ENCODE measurements around the gene PCGF3.
"Not testable (repeated sequence)": the region's sequence is repeated elsewhere in the genome, so short reads cannot be mapped to it uniquely, and the experiment has no call there.

PCGF3 gene

DNA sequence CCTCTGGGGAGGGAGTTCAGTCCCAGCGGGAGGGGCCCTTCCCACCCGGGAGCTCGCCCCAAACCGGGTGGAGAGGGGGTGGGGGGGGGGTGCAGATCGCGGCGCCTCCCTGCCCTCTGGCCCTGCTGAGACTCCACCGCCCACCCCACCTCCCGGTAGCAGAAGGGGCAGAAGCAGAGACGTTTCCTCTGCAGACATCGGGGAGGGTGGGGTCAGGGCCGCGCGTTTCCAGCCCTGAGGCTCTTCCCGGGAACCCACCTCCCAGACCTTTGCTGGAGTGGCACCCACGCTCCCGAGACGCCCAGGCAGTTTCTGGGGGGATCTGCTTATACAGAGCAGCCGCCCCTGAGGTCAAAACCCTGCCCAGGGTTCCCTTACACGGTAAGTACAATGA is 90.1 kb downstream of the PCGF3 start:
- DNase-seq (ENCODE audit: low read depth in 2 of 2): no peak

DNA sequence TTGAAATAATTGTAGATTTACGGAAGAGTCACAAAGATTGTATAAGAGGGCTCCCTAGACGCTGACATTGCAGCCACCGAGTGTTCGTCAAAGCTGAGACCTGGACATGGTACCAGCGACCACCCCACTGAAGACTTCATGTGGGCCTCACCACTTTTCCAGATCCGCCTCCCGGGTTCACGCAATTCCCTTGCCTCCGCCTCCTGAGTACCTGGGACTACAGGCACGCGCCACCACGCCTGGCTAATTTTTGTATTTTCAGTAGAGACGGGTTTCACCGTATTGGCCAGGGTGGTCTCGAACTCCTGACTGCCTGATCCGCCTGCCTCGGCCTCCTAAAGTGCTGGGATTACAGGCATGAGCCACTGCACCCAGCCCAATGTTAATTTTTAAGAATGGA is 90.6 kb downstream of the PCGF3 start:
- no peak for DNase-seq (ENCODE audit: low read depth in 2 of 2)

- no peak for DNase-seq (ENCODE audit: low read depth in 2 of 2)
These were observed 91.4 kb downstream of the PCGF3 start for GRCh38 chr4:797066-797465.

DNA sequence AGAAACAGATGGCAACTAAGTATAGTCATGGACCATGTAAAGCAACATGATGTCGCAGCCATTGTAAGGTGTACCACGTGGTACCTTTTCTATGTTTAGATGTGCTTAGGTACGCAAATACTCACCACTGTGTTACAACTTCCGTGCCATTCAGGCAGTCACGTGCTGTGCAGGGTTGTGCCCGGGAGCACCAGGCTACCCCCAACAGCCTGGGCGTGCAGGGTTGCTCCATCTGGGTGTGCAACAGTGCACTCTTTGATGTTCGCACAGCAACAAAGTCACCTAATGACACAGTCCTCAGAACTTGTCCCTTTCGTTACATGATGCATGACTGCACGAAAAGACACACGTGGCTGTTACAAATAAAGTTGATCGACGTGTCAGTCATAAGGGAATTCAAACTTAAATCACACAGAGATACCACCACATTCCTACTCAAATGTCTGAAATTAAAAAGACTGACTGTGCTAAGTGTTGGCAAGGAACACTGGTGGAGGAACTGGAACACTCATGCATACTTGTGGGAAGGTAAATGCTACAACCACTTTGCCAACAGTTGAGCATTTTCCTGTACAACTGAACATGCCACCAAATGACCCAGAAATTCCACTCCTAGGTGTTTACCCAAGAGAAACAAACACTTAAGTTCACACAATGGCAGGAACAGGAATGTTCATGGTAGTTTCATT is 95.9 kb downstream of the PCGF3 start:
- DNase-seq (ENCODE audit: low read depth in 2 of 2): no peak

- DNase-seq (ENCODE audit: low read depth in 2 of 2): no peak
These were observed 98.3 kb downstream of the PCGF3 start for GRCh38 chr4:803884-804283.

- DNase-seq (ENCODE audit: low read depth in 2 of 2): no peak
These were observed 99.2 kb downstream of the PCGF3 start for GRCh38 chr4:804804-805203.

- DNase-seq (ENCODE audit: low read depth in 2 of 2): not testable (repeated sequence)
These were observed 101.3 kb downstream of the PCGF3 start for GRCh38 chr4:806979-807378.

GRCh38 chr4:807792-808191 is 102.2 kb downstream of the PCGF3 start:
- no peak for DNase-seq (ENCODE audit: low read depth in 2 of 2)

DNA sequence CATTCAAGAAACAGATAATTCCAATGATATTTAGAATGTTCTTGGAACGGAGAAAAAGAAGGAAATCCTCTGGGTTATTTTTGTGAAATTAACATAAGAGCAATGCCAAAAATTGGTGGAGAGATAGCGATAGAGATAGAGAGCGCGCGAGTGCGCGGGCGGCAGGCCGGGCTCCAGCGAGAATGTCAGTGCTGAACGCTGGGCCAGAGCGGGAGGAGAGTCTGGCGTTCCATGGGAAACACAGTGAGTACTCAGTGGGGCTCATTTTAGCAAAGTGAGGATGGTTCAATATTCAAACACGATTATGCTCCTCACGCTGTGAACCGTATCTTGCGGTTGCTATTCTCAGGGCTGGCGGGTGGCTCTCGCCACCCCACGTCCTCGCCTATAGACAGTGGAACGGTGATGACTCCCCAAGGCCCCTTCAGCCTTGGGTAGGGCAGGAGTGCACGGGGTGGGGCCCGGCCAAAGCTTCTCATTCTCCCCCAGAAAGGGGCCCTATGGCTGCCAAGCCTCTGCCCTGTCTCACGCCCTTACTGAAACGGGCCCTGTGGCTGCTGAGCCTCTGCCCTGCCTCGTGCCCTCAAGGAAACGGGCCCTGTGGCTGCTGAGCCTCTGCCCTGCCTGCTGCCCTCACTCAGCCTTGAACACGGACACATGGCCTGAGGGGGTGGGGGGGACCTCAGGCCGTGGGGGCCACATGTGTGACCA is 103.4 kb downstream of the PCGF3 start:
- no peak for DNase-seq (ENCODE audit: low read depth in 2 of 2)

GRCh38 chr4:813900-814299 is 108.3 kb downstream of the PCGF3 start:
- DNase-seq (ENCODE audit: low read depth in 2 of 2): no peak

DNA sequence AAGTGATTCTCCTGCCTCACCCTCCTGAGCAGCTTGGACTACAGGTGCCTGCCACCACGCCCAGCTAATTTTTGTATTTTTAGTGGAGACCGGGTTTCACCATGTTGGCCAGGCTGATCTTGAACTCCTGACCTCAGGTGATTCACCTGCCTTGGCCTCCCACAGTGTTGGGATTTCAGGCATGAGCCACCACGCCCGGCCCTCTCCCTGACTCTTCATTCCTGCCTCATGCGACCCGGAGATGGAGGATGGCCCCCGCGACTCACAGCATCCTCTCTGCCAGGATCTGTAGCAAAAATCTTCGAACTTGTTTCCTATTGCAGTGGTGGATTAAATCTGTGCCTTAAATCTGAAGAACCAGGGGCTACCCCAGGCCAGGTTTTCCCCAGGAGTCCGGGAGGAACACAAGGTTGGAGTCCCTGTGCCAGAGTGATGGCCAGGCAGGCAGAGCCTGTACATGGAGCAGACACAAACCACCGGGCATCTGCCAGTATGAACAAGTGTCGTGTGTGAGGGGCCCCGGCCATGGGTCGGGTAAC is 108.7 kb downstream of the PCGF3 start:
- no peak for DNase-seq (ENCODE audit: low read depth in 2 of 2)

GRCh38 chr4:815464-816146 is 110.0 kb downstream of the PCGF3 start:
- DNase-seq (ENCODE audit: low read depth in 2 of 2): no peak

DNA sequence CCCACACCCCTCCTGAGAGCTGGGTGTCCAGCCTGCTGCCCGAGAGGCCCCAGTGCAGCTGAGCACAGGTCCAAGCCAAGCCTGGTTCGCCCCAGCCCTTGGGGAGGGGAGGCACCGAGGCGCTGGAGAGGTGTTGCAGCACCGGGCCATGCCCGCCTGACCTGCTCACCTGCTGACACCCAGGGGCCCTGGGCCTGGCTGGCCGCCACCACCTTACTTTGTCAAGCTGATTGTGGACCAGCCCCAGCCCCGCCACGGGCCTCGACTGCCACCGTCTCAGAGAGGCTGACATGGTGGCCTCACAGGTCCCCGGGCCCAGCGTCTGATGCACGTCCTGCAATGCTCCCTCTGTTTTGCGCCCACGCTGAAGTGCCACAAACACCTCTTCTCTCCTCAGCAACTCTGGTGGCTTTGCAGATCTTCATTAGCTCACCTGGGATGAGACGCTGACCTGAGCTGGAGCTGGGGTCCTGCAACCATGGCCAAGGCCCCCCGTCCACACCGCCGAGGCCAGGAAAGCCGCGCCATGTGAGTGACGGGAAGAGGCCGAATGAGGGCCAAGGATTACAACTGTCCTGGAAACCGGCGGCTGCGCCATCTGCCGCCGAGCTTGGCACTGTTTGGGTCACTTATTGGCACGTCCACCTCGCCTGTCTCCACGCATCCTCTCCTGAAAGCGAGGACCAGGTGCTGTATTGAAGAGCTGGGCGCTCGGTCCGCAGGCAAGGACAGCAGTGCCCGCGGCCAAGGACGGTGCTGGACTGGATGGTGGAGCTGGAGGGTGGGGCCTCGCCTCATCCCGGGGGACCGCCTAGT is 112.7 kb downstream of the PCGF3 start:
- DNase-seq (ENCODE audit: low read depth in 2 of 2): no peak

DNA sequence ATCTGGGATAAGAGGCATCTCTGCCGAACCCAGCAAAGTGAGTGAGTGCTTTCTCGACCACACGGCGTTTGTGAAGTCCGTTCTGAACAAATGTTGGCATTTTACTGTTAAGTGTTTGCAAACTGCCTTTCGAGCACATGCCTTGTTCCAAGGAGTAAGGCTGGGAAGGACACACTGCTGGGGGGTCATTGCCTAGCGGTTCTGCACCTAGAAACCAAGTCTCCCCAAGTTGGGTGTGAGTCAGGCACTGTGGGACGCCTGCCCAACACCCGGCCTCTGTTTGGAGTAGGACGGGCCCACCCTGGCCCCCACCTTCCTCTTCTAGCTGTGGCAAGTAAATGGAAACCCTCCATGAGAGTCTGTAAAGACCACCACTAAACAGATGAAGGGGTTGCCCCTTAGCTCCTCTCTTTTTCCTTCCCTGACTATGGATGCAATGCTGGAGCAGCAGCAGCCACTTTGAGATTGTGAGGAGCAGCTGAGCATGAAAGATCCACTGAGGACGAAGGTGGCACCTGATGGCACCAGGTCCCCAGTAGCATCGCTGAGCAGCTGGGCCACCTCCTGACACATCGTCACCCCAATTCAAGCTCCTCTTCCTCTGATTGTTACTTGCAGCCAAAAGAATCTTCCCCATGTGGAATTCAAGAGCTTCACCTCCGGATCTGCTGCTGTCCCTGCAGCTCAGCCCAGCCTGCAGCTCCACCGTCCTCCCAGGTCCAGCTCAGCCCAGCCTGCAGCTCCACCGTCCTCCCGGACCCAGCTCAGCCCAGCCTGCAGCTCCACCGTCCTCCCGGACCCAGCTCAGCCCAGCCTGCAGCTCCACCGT is 114.0 kb downstream of the PCGF3 start:
- no peak for DNase-seq (ENCODE audit: low read depth in 2 of 2)
